HepG2 (cell line): ENCODE results near the gene MRS2. TPM values are rescaled to one million over a fixed set of nuclear protein-coding genes. Genes with fewer than 3 reads are reported as not detected.
A peak's percentile ranks its signal among the peaks of the same experiment; 100 is the strongest.

ENCODE experiments used
- ATAD3A ChIP-seq: sonication (generic); formaldehyde crosslinking; IDR thresholded peaks from 2 replicates; pipeline ENCODE4 v1.4.0; 2020; ENCODE audit warnings: missing genetic modification reagents
- ATF1 ChIP-seq: IDR thresholded peaks from 2 replicates; pipeline ENCODE4 v1.6.1; 2016; ENCODE audit warnings: mild to moderate bottlenecking, control low read depth
- CREM ChIP-seq, 2 experiments: sonication (generic) in 1 of 2; formaldehyde crosslinking in 1 of 2; IDR thresholded peaks; 2 replicates each; pipeline versions ENCODE4 v1.4.0 to v1.6.1; 2016 to 2020; ENCODE audit warnings: antibody characterized with exemption in 1 of 2, mild to moderate bottlenecking in 1 of 2, missing genetic modification reagents in 1 of 2
- EHMT2 ChIP-seq: fragments of 200-600 bp; sonication (generic); IDR thresholded peaks from 2 replicates; pipeline ENCODE4 v1.7.0; 2017; ENCODE audit warnings: antibody characterized with exemption, low read depth, low read length, borderline replicate concordance
- GLI4 ChIP-seq: sonication (generic); formaldehyde crosslinking; IDR thresholded peaks from 2 replicates; pipeline ENCODE4 v1.5.1; 2020; ENCODE audit warnings: missing genetic modification reagents, mild to moderate bottlenecking, moderate library complexity, borderline replicate concordance
- GZF1 ChIP-seq: sonication (generic); formaldehyde crosslinking; IDR thresholded peaks from 2 replicates; pipeline ENCODE4 v1.5.1; 2020; ENCODE audit warnings: mild to moderate bottlenecking, missing genetic modification reagents
- MAFF ChIP-seq: IDR thresholded peaks from 2 replicates; pipeline ENCODE4 v1.6.1; 2011; ENCODE audit warnings: low read depth, low read length, improper control_type of control experiment
- MLLT10 ChIP-seq: sonication (generic); formaldehyde crosslinking; IDR thresholded peaks from 2 replicates; pipeline ENCODE4 v1.4.0; 2020; ENCODE audit warnings: missing genetic modification reagents
- POGZ ChIP-seq: sonication (generic); formaldehyde crosslinking; IDR thresholded peaks from 2 replicates; pipeline ENCODE4 v1.4.0; 2020; ENCODE audit warnings: mild to moderate bottlenecking, missing genetic modification reagents
- SP140L ChIP-seq: sonication (generic); formaldehyde crosslinking; IDR thresholded peaks from 2 replicates; pipeline ENCODE4 v1.4.0; 2020; ENCODE audit warnings: missing genetic modification reagents, borderline replicate concordance
- TBP ChIP-seq: sonication (generic); formaldehyde crosslinking; IDR thresholded peaks from 2 replicates; pipeline ENCODE4 v1.5.0; 2020; ENCODE audit warnings: missing genetic modification reagents
- TBX2 ChIP-seq: sonication (generic); formaldehyde crosslinking; IDR thresholded peaks from 2 replicates; pipeline ENCODE4 v1.5.0; 2020; ENCODE audit warnings: missing genetic modification reagents, mild to moderate bottlenecking, borderline replicate concordance
- ZNF296 ChIP-seq: sonication (generic); formaldehyde crosslinking; conservative IDR thresholded peaks from 2 replicates; pipeline ENCODE4 v1.5.0; 2020; ENCODE audit warnings: mild to moderate bottlenecking, missing genetic modification reagents
- ZNF326 ChIP-seq: sonication (generic); formaldehyde crosslinking; IDR thresholded peaks from 2 replicates; pipeline ENCODE4 v1.4.0; 2020; ENCODE audit warnings: missing genetic modification reagents, borderline replicate concordance
- ZNF350 ChIP-seq: sonication (generic); formaldehyde crosslinking; IDR thresholded peaks from 2 replicates; pipeline ENCODE4 v1.4.0; 2020; ENCODE audit warnings: mild to moderate bottlenecking, low read depth, missing genetic modification reagents, borderline replicate concordance
- ZNF446 ChIP-seq: sonication (generic); formaldehyde crosslinking; IDR thresholded peaks from 2 replicates; pipeline ENCODE4 v1.5.0; 2020; ENCODE audit warnings: mild to moderate bottlenecking, missing genetic modification reagents
- ZNF674 ChIP-seq: sonication (generic); formaldehyde crosslinking; IDR thresholded peaks from 2 replicates; pipeline ENCODE4 v1.5.0; 2020; ENCODE audit warnings: low read depth, mild to moderate bottlenecking, missing genetic modification reagents
- ZNF678 ChIP-seq: sonication (generic); formaldehyde crosslinking; IDR thresholded peaks from 2 replicates; pipeline ENCODE4 v1.4.0; 2020; ENCODE audit warnings: mild to moderate bottlenecking, missing genetic modification reagents
- ZNF75D ChIP-seq: sonication (generic); formaldehyde crosslinking; IDR thresholded peaks from 2 replicates; pipeline ENCODE4 v1.8.1; 2023; ENCODE audit warnings: missing genetic modification reagents, mild to moderate bottlenecking, borderline replicate concordance
- ZNF766 ChIP-seq: sonication (generic); formaldehyde crosslinking; IDR thresholded peaks from 2 replicates; pipeline ENCODE4 v1.5.0; 2020; ENCODE audit warnings: missing genetic modification reagents, borderline replicate concordance
- ZNF883 ChIP-seq: sonication (generic); formaldehyde crosslinking; IDR thresholded peaks from 2 replicates; pipeline ENCODE4 v1.5.1; 2020; ENCODE audit warnings: mild to moderate bottlenecking, missing genetic modification reagents; ENCODE audit errors: not compliant biosample characterization
- ZSCAN12 ChIP-seq: sonication (generic); formaldehyde crosslinking; IDR thresholded peaks from 2 replicates; pipeline ENCODE4 v1.9.0; 2021; ENCODE audit warnings: mild to moderate bottlenecking, missing genetic modification reagents
- ZSCAN21 ChIP-seq: sonication (generic); formaldehyde crosslinking; IDR thresholded peaks from 2 replicates; pipeline ENCODE4 v1.8.0; 2022; ENCODE audit warnings: mild to moderate bottlenecking, missing genetic modification reagents, moderate library complexity, borderline replicate concordance
- polyA plus RNA-seq, 8 experiments: library from polyadenylated mRNA; depleted of rRNA in 3 of 8; stranded (reverse) in 7 of 8; unstranded in 1 of 8; fragments of >200 nt; fragmentation: Illumina TruSeq in 4 of 8; extraction: Trizol in 4 of 8; gene quantifications; 2 replicates each; pipeline versions ENCODE4 v1.2.1 to v1.2.3, GENCODE V29; 2011 to 2016; ENCODE audit warnings: low read depth in 4 of 8, missing spikeins in 1 of 8, mixed read lengths in 1 of 8; ENCODE audit not compliant: insufficient read depth in 1 of 8
- total RNA-seq, 5 experiments: library from RNA; depleted of rRNA; stranded (reverse); fragments of >200 nt; fragmentation: Illumina TruSeq; extraction: Trizol; gene quantifications; 2 replicates each; pipeline ENCODE4 v1.2.3, GENCODE V29; 2016; ENCODE audit warnings: low read depth in 1 of 5
- TF ChIP-seq, protein P1 (sequence below): sonication (generic); formaldehyde crosslinking; IDR thresholded peaks from 2 replicates; pipeline ENCODE4 v1.5.0; 2020; ENCODE audit warnings: missing genetic modification reagents
- TF ChIP-seq, protein P2 (sequence below): sonication (generic); formaldehyde crosslinking; IDR thresholded peaks from 2 replicates; pipeline ENCODE4 v1.5.1; 2020; ENCODE audit warnings: mild to moderate bottlenecking, moderate library complexity, missing genetic modification reagents
- TF ChIP-seq, protein P3 (sequence below): sonication (generic); formaldehyde crosslinking; IDR thresholded peaks from 2 replicates; pipeline ENCODE4 v1.4.0; 2020; ENCODE audit warnings: missing genetic modification reagents

The MRS2 gene
- total and polyA plus RNA-seq, 2 of the 13 experiments (the other 11 are each of a cell fraction or from before 2014, with no cell fraction given), result 31.1 to 83.8 TPM

DNA sequence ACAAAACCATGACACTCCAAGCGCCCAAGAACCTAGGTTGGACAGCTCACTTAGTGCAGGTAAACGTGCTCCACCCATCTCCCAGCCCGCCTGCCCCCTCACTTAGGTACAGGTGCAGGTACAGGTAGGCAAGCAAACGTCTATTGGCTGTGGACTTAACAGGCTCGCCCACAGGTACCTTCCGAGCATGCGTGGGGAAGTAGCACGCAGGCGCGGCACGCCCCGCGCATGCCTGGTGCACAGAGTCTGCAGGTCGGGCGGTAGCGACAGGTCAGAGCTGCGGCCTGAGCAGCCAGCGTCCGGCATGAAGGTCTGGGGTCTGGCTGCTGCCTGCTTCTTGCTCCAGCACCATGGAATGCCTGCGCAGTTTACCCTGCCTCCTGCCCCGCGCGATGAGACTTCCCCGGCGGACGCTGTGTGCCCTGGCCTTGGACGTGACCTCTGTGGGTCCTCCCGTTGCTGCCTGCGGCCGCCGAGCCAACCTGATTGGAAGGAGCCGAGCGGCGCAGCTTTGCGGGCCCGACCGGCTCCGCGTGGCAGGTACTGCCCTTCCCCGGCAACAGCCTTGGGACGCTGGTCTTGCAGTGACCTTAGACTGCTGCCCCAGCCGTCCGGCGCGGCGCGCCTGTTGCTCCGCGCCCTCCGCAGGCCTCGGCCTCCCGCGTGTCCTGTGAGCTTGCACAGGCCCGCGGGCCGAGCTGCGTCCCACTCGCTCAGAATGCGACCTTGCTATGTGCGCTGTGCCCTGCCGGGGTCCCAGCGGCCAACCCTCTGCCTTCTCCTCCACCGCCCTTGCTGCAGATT lies at the start of gene MRS2 (continued):
- TF ChIP-seq CREM (IDR thresholded peaks at IDR 0.05), result no peak
- TF ChIP-seq CREM (CRISPR knock-in tag; IDR thresholded peaks at IDR 0.05), result no peak
- peak; percentile 78; the same call in 1 of the 2 replicates for TF ChIP-seq GLI4
- no peak for TF ChIP-seq ZNF326 (CRISPR knock-in tag)
- peak; percentile 98 for TF ChIP-seq ZNF678 (CRISPR knock-in tag)
- TF ChIP-seq, protein P1, sequence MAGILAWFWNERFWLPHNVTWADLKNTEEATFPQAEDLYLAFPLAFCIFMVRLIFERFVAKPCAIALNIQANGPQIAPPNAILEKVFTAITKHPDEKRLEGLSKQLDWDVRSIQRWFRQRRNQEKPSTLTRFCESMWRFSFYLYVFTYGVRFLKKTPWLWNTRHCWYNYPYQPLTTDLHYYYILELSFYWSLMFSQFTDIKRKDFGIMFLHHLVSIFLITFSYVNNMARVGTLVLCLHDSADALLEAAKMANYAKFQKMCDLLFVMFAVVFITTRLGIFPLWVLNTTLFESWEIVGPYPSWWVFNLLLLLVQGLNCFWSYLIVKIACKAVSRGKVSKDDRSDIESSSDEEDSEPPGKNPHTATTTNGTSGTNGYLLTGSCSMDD, result peak; percentile 87; the same call in 1 of the 2 replicates
- TF ChIP-seq ZSCAN12 (CRISPR knock-in tag), result peak; percentile 69; the same call in 1 of the 2 replicates
- TF ChIP-seq ATF1 (CRISPR knock-in tag), result no peak
- TF ChIP-seq ZNF296 (CRISPR knock-in tag), result 0 out of 2 replicates have a peak, but pooled peaks have one; percentile 67
- TF ChIP-seq ATAD3A (CRISPR knock-in tag), result no peak
- TF ChIP-seq POGZ, result peak; percentile 95
- peak; percentile 94 for TF ChIP-seq GZF1 (CRISPR knock-in tag)
- peak; percentile 96 for TF ChIP-seq ZSCAN21 (CRISPR knock-in tag)
- TF ChIP-seq ZNF766 (CRISPR knock-in tag), result peak; percentile 94; the same call in 1 of the 2 replicates
- TF ChIP-seq, protein P2, sequence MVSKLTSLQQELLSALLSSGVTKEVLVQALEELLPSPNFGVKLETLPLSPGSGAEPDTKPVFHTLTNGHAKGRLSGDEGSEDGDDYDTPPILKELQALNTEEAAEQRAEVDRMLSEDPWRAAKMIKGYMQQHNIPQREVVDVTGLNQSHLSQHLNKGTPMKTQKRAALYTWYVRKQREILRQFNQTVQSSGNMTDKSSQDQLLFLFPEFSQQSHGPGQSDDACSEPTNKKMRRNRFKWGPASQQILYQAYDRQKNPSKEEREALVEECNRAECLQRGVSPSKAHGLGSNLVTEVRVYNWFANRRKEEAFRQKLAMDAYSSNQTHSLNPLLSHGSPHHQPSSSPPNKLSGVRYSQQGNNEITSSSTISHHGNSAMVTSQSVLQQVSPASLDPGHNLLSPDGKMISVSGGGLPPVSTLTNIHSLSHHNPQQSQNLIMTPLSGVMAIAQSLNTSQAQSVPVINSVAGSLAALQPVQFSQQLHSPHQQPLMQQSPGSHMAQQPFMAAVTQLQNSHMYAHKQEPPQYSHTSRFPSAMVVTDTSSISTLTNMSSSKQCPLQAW (CRISPR knock-in tag), result peak; percentile 14; the same call in 1 of the 2 replicates
- TF ChIP-seq MAFF, result no peak
- peak; percentile 90 for TF ChIP-seq TBX2 (CRISPR knock-in tag)
- TF ChIP-seq ZNF674, result no peak
- TF ChIP-seq, protein P3, sequence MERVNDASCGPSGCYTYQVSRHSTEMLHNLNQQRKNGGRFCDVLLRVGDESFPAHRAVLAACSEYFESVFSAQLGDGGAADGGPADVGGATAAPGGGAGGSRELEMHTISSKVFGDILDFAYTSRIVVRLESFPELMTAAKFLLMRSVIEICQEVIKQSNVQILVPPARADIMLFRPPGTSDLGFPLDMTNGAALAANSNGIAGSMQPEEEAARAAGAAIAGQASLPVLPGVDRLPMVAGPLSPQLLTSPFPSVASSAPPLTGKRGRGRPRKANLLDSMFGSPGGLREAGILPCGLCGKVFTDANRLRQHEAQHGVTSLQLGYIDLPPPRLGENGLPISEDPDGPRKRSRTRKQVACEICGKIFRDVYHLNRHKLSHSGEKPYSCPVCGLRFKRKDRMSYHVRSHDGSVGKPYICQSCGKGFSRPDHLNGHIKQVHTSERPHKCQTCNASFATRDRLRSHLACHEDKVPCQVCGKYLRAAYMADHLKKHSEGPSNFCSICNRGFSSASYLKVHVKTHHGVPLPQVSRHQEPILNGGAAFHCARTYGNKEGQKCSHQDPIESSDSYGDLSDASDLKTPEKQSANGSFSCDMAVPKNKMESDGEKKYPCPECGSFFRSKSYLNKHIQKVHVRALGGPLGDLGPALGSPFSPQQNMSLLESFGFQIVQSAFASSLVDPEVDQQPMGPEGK (CRISPR knock-in tag), result no peak
- TF ChIP-seq ZNF75D (CRISPR knock-in tag), result no peak
- TF ChIP-seq SP140L (CRISPR knock-in tag), result no peak; the same call in 1 of the 2 replicates
- TF ChIP-seq ZNF350, result peak; percentile 96
- TF ChIP-seq ZNF446 (CRISPR knock-in tag), result peak; percentile 77
- TF ChIP-seq ZNF883 (CRISPR knock-in tag), result peak; percentile 83
- TF ChIP-seq TBP (CRISPR knock-in tag), result peak; percentile 89; the same call in 1 of the 2 replicates
- TF ChIP-seq MLLT10 (CRISPR knock-in tag), result 0 out of 2 replicates have a peak, but pooled peaks have one; percentile 23
- TF ChIP-seq EHMT2, result no peak
